ENCODE results near the gene YBX1.

The YBX1 gene

DNA sequence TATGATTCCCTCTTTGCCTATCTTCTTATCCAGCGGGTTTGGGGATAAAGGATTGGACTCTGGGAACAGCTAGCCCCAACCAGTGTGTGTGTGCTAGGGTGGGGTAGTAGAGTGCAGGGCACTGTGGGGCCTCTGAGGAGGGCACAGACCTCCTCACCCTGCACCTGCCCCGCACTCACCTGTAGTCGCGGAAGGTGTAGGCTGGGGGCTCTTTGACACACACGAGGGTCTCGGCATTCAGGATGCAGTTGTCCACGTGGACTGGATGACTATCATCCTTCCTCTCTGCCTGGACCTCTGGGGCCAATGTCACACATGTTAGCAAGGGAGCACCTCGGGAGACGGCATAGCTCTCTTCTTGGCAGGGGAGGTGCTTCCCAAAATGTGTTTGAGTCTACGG, 65.8 kb downstream of the YBX1 start:
- TF ChIP-seq POLR2AphosphoS5 (IDR thresholded peaks at IDR 0.05; ENCODE audit: low read depth, low read length), result no peak

DNA sequence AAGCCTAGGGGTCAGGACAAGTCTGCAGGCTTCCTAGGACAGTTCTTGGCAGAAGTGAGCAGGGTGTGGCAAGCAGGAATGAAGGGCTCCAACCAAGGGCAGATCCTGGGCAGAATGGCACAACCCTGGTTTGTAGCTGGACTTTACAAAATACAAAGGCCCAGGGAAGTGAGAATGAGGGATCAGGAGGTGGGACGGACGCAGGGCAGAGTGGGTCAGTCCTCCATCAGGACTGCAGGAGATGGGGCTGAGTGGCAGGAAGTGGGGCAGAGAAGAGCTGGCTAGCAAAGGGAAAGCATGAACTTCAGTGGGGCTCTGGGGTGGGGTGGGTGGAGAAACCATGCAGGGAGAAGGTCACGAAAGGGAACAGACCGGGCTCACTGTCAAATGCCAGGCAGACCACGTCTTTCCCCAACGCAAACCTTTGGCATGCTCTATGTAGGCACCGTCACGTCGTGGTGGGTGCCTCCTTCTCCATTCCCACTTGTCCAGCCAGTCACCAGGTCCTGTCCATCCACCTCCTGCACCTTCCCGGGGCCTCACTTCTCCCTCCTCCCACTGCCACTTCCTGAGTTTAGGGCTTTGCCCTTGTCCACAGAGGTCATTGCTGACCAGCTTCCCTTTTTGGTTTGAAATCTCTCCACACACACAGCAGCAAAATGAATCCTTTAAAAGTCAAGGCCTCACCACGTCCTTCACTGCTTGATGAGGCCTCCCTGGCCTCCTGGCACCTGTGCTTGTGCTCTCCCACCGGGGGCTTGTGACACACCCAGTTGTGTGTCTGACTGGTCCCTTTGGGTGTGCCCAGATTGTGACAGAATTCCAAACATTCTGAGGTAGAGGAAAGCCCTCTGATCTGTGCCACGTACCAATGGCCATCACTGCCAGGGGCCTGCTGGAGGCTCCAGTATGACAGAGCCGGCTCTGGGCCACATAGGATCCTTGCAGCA, 66.5 kb downstream of the YBX1 start:
- TF ChIP-seq POLR2AphosphoS5 (IDR thresholded peaks at IDR 0.05; ENCODE audit: low read depth, low read length), result no peak
- TF ChIP-seq TAF1 (IDR thresholded peaks at IDR 0.05; ENCODE audit: borderline replicate concordance, insufficient read depth, low read length), result no peak
- TF ChIP-seq, protein P1, sequence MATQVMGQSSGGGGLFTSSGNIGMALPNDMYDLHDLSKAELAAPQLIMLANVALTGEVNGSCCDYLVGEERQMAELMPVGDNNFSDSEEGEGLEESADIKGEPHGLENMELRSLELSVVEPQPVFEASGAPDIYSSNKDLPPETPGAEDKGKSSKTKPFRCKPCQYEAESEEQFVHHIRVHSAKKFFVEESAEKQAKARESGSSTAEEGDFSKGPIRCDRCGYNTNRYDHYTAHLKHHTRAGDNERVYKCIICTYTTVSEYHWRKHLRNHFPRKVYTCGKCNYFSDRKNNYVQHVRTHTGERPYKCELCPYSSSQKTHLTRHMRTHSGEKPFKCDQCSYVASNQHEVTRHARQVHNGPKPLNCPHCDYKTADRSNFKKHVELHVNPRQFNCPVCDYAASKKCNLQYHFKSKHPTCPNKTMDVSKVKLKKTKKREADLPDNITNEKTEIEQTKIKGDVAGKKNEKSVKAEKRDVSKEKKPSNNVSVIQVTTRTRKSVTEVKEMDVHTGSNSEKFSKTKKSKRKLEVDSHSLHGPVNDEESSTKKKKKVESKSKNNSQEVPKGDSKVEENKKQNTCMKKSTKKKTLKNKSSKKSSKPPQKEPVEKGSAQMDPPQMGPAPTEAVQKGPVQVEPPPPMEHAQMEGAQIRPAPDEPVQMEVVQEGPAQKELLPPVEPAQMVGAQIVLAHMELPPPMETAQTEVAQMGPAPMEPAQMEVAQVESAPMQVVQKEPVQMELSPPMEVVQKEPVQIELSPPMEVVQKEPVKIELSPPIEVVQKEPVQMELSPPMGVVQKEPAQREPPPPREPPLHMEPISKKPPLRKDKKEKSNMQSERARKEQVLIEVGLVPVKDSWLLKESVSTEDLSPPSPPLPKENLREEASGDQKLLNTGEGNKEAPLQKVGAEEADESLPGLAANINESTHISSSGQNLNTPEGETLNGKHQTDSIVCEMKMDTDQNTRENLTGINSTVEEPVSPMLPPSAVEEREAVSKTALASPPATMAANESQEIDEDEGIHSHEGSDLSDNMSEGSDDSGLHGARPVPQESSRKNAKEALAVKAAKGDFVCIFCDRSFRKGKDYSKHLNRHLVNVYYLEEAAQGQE (IDR thresholded peaks at IDR 0.05; ENCODE audit: insufficient read depth in 1 of 2, low read depth in 2 of 2, low read length in 2 of 2), result no peak
- no peak for TF ChIP-seq SIN3A (IDR thresholded peaks at IDR 0.05; ENCODE audit: borderline replicate concordance, insufficient read depth, low read length)
- no peak for TF ChIP-seq FOXP2 (optimal IDR thresholded peaks at IDR 0.05; ENCODE audit: borderline replicate concordance, extremely low read depth, extremely low read length, insufficient read depth)

DNA sequence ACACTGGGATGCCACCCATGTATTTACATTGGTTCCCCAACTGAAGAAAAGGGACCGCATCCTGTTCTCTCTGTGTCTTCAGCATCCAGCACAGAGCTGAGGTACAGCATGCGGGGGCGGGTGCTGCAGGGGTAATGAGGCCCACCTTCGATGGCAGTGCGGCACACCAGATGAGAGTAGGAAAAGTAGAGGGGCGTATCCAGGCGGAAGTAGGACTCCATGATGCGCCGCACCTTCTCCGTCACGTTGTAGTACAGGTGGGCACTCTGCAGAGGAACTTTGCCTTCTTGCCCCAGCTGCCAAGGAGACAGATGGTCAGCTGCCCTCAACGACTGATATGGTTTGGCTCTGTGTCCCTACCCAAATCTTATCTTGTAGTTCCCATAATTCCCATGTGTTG, 67.8 kb downstream of the YBX1 start:
- TF ChIP-seq SIN3A (IDR thresholded peaks at IDR 0.05; ENCODE audit: borderline replicate concordance, insufficient read depth, low read length) (no peak), POLR2AphosphoS5 (IDR thresholded peaks at IDR 0.05; ENCODE audit: low read depth, low read length) (no peak), FOXP2 (optimal IDR thresholded peaks at IDR 0.05; ENCODE audit: borderline replicate concordance, extremely low read depth, extremely low read length, insufficient read depth) (no peak), TAF1 (IDR thresholded peaks at IDR 0.05; ENCODE audit: borderline replicate concordance, insufficient read depth, low read length) (no peak)
- TF ChIP-seq, protein P1 (IDR thresholded peaks at IDR 0.05; ENCODE audit: insufficient read depth in 1 of 2, low read depth in 2 of 2, low read length in 2 of 2), result no peak

GRCh38 chr1:42752284-42752683, 70.1 kb downstream of the YBX1 start:
- TF ChIP-seq FOXP2 (optimal IDR thresholded peaks at IDR 0.05; ENCODE audit: borderline replicate concordance, extremely low read depth, extremely low read length, insufficient read depth), result no peak
- no peak for TF ChIP-seq SIN3A (IDR thresholded peaks at IDR 0.05; ENCODE audit: borderline replicate concordance, insufficient read depth, low read length)
- TF ChIP-seq TAF1 (IDR thresholded peaks at IDR 0.05; ENCODE audit: borderline replicate concordance, insufficient read depth, low read length), result no peak
- TF ChIP-seq POLR2AphosphoS5 (IDR thresholded peaks at IDR 0.05; ENCODE audit: low read depth, low read length), result no peak
- TF ChIP-seq, protein P1 (IDR thresholded peaks at IDR 0.05; ENCODE audit: insufficient read depth in 1 of 2, low read depth in 2 of 2, low read length in 2 of 2), result no peak

DNA sequence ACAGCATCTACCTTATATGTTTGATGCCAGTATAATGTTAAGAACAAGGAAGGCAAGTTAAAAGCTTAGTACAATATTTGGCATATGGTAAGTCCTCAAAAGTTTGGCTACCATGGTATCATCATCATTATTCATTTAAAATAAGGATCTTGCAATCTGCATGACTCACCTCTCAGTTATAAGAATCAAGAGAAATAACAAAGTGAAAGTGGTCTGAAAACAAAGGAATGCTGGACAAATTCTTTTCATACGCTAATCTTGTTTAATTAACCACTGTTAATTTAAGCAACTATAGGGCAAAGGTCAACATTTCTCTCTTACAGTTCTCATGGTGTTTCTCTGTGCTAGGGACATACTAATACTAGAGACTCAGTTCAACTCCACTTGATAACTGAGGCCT, 70.9 kb downstream of the YBX1 start:
- TF ChIP-seq, protein P1 (IDR thresholded peaks at IDR 0.05; ENCODE audit: insufficient read depth in 1 of 2, low read depth in 2 of 2, low read length in 2 of 2), result no peak
- TF ChIP-seq TAF1 (IDR thresholded peaks at IDR 0.05; ENCODE audit: borderline replicate concordance, insufficient read depth, low read length) (no peak), SIN3A (IDR thresholded peaks at IDR 0.05; ENCODE audit: borderline replicate concordance, insufficient read depth, low read length) (no peak), POLR2AphosphoS5 (IDR thresholded peaks at IDR 0.05; ENCODE audit: low read depth, low read length) (no peak), FOXP2 (optimal IDR thresholded peaks at IDR 0.05; ENCODE audit: borderline replicate concordance, extremely low read depth, extremely low read length, insufficient read depth) (no peak)
